HCT116 (cell line): ENCODE measurements around the gene HSD17B3. TPM values are rescaled to one million over a fixed set of nuclear protein-coding genes. Genes with fewer than 3 reads are reported as not detected.

Source experiments
- ATAC-seq: fragments of 200-7000 bp; cut with Tn5 transposase; 2 replicates; pipeline ENCODE4 v1.9.1; 2020; ENCODE audit warnings: mild to moderate bottlenecking, moderate library complexity
- BruUV-seq: library from RNA; stranded (reverse); fragments of 400-500 nt; replicated peaks from 2 replicates; lab custom pipeline; 2021; lab: Mats Ljungman, UMichigan
- CTCF ChIA-PET: fragments of 300-600 bp; sonication (Branson Sonifier 250); formaldehyde crosslinking; loops from one replicate; lab custom pipeline; 2021; ENCODE audit warnings: antibody characterized with exemption; lab: Charles Lee
- POLR2A ChIA-PET: fragments of 300-600, 350-600 bp; sonication (Branson Sonifier 250); formaldehyde crosslinking; loops from one replicate; lab custom pipeline; 2021; ENCODE audit warnings: antibody characterized with exemption; lab: Charles Lee
- RAD21 ChIA-PET, 2 experiments: fragments of 300-600 bp; sonication (Branson Sonifier 250); formaldehyde crosslinking; loops; one replicate each; lab custom pipeline; 2023; ENCODE audit warnings: low total read pairs in 2 of 2; ENCODE audit not compliant: uncharacterized antibody in 2 of 2, unreplicated experiment in 2 of 2, low non-redundant PET in 1 of 2; lab: Charles Lee
- DNase-seq: peaks from one replicate; pipeline ENCODE4 v3.0.0-alpha.2; 2010; ENCODE audit warnings: low read depth, low spot score
- H2AFZ ChIP-seq: fragments of 200-600 bp; shearing (Covaris generic), sonication (generic); 2 replicates; pipeline ENCODE4 v1.6.1; 2017; ENCODE audit warnings: low read depth, mixed run types, mixed read lengths, antibody characterized with exemption, low read length; ENCODE audit not compliant: poor library complexity, severe bottlenecking
- H3K27ac ChIP-seq: 2 replicates; pipeline ENCODE4 v1.5.1; 2012; ENCODE audit warnings: low read depth, low read length
- H3K27me3 ChIP-seq: fragments of 200-600 bp; sonication (generic); 2 replicates; pipeline ENCODE4 v1.6.1; 2016; ENCODE audit warnings: mixed run types, low read length, mixed read lengths; ENCODE audit not compliant: insufficient read depth
- H3K36me3 ChIP-seq, 2 experiments: fragments of 200-500 bp in 1 of 2; fragments of 200-600 bp in 1 of 2; sonication (Bioruptor generic) in 1 of 2; sonication (generic) in 1 of 2; 2 replicates each; pipeline versions ENCODE4 v1.5.1 to v1.6.1; 2014 to 2016; ENCODE audit warnings: low read length in 2 of 2, inconsistent platforms in 1 of 2, mixed read lengths in 1 of 2, mixed run types in 1 of 2; ENCODE audit not compliant: insufficient read depth in 2 of 2, control insufficient read depth in 1 of 2
- H3K4me1 ChIP-seq, 2 experiments: fragments of 200-600 bp in 1 of 2; sonication (generic) in 1 of 2; 2 replicates each; pipeline versions ENCODE4 v1.5.1 to v1.6.1; 2012 to 2017; ENCODE audit warnings: low read length in 2 of 2, inconsistent platforms in 1 of 2, mild to moderate bottlenecking in 1 of 2, mixed read lengths in 1 of 2, mixed run types in 1 of 2, moderate library complexity in 1 of 2; ENCODE audit not compliant: insufficient read depth in 2 of 2, control insufficient read depth in 1 of 2
- H3K4me2 ChIP-seq: fragments of 200-600 bp; sonication (generic); 2 replicates; pipeline ENCODE4 v1.6.1; 2017; ENCODE audit warnings: mixed run types, low read length, mixed read lengths
- H3K4me3 ChIP-seq, 2 experiments: fragments of 200-600 bp in 1 of 2; sonication (generic) in 1 of 2; replicated peaks in 1 of 2; 2 replicates each; pipeline ENCODE4 v1.5.1; 2011 to 2016; ENCODE audit warnings: low read length in 2 of 2, control low read depth in 1 of 2, low read depth in 1 of 2, mild to moderate bottlenecking in 1 of 2, mixed read lengths in 1 of 2, mixed run types in 1 of 2
- H3K79me2 ChIP-seq: fragments of 200-600 bp; sonication (generic); 2 replicates; pipeline ENCODE4 v1.6.1; 2017; ENCODE audit warnings: mild to moderate bottlenecking, mixed run types, low read length, moderate library complexity, mixed read lengths; ENCODE audit not compliant: insufficient read depth
- H3K9ac ChIP-seq: fragments of 200-600 bp; sonication (generic); 2 replicates; pipeline ENCODE4 v1.6.1; 2016; ENCODE audit warnings: low read length, mixed read lengths
- H3K9me2 ChIP-seq: fragments of 200-600 bp; sonication (generic), shearing (Covaris generic); 2 replicates; pipeline ENCODE4 v1.6.1; 2017; ENCODE audit warnings: mixed run types, mild to moderate bottlenecking, moderate library complexity; ENCODE audit not compliant: insufficient read depth
- H3K9me3 ChIP-seq, 2 experiments: fragments of 200-500 bp in 1 of 2; fragments of 200-600 bp in 1 of 2; sonication (Bioruptor generic) in 1 of 2; sonication (generic) in 1 of 2; 2 replicates each; pipeline ENCODE4 v1.6.1; 2014 to 2017; ENCODE audit warnings: low read length in 2 of 2, mixed read lengths in 2 of 2, inconsistent platforms in 1 of 2, low read depth in 1 of 2, mild to moderate bottlenecking in 1 of 2, mixed run types in 1 of 2, moderate library complexity in 1 of 2; ENCODE audit not compliant: control insufficient read depth in 1 of 2, insufficient read depth in 1 of 2
- H4K20me1 ChIP-seq: fragments of 200-600 bp; sonication (generic), shearing (Covaris generic); 2 replicates; pipeline ENCODE4 v1.6.1; 2017; ENCODE audit warnings: mixed run types, mild to moderate bottlenecking, moderate library complexity; ENCODE audit not compliant: insufficient read depth
- CBX3 ChIP-seq: IDR thresholded peaks from 2 replicates; pipeline ENCODE4 v1.6.1; 2012; ENCODE audit warnings: low read depth
- CEBPB ChIP-seq: IDR thresholded peaks from 2 replicates; pipeline ENCODE4 v1.6.1; 2012; ENCODE audit warnings: low read depth
- ELF1 ChIP-seq: IDR thresholded peaks from 2 replicates; pipeline ENCODE4 v1.6.1; 2012; ENCODE audit warnings: low read depth, borderline replicate concordance
- EZH2 ChIP-seq: fragments of 200-600 bp; sonication (generic); IDR thresholded peaks from 2 replicates; pipeline ENCODE4 v1.6.1; 2017; ENCODE audit warnings: antibody characterized with exemption, mixed run types
- EZH2phosphoT487 ChIP-seq: fragments of 200-600 bp; IDR thresholded peaks from 2 replicates; pipeline ENCODE4 v1.6.1; 2018; ENCODE audit warnings: antibody characterized with exemption, borderline replicate concordance
- JUND ChIP-seq: IDR thresholded peaks from 2 replicates; pipeline ENCODE4 v1.6.1; 2012
- POLR2A ChIP-seq: IDR thresholded peaks from 2 replicates; pipeline ENCODE4 v1.7.0; 2011; ENCODE audit warnings: borderline replicate concordance; ENCODE audit not compliant: insufficient read depth, insufficient read length; ENCODE audit errors: extremely low read depth
- POLR2AphosphoS5 ChIP-seq: IDR thresholded peaks from 2 replicates; pipeline ENCODE4 v1.6.1; 2011; ENCODE audit warnings: mild to moderate bottlenecking, low read depth, low read length, moderate library complexity
- SIN3A ChIP-seq: IDR thresholded peaks from 2 replicates; pipeline ENCODE4 v1.6.1; 2012; ENCODE audit warnings: low read depth
- SP1 ChIP-seq: IDR thresholded peaks from 2 replicates; pipeline ENCODE4 v1.6.1; 2012; ENCODE audit warnings: low read depth
- SRF ChIP-seq: IDR thresholded peaks from 2 replicates; pipeline ENCODE4 v1.6.1; 2012; ENCODE audit warnings: low read depth
- TCF7L2 ChIP-seq: IDR thresholded peaks from 2 replicates; pipeline ENCODE4 v1.7.0; 2011; ENCODE audit warnings: borderline replicate concordance, inconsistent platforms; ENCODE audit not compliant: insufficient read depth, insufficient read length; ENCODE audit errors: extremely low read depth
- YY1 ChIP-seq: IDR thresholded peaks from 2 replicates; pipeline ENCODE4 v1.6.1; 2011; ENCODE audit warnings: low read length, low read depth, moderate library complexity, mild to moderate bottlenecking; ENCODE audit not compliant: insufficient replicate concordance; ENCODE audit errors: extremely low read depth
- intact Hi-C: fragments of 100-400 bp; cut with micrococcal nuclease; formaldehyde crosslinking; loops from 2 replicates; pipeline ENCODE4 v1.10.0; 2022
- total RNA-seq: library from RNA; stranded (reverse); gene quantifications from one replicate; pipeline ENCODE4 v1.2.1, GENCODE V29; 2021; ENCODE audit not compliant: unreplicated experiment
- TF ChIP-seq, protein P1 (sequence below), 3 experiments: fragments of 200-600 bp in 1 of 3; sonication (generic) in 1 of 3; IDR thresholded peaks in 2 of 3; conservative IDR thresholded peaks in 1 of 3; 2 replicates each; pipeline ENCODE4 v1.5.1; 2012 to 2017; ENCODE audit warnings: low read depth in 2 of 3, low read length in 2 of 3, antibody characterized with exemption in 1 of 3, borderline replicate concordance in 1 of 3, control low read depth in 1 of 3, mild to moderate bottlenecking in 1 of 3, mixed read lengths in 1 of 3, mixed run types in 1 of 3, moderate library complexity in 1 of 3; ENCODE audit not compliant: insufficient read depth in 1 of 3
- TF ChIP-seq, protein P2 (sequence below): IDR thresholded peaks from 2 replicates; pipeline ENCODE4 v1.6.1; 2012
- TF ChIP-seq, protein P3 (sequence below): IDR thresholded peaks from 2 replicates; pipeline ENCODE4 v1.6.1; 2012

HSD17B3 gene
- total RNA-seq, 1 experiment from 2014 or later, result 0.37 TPM

DNA sequence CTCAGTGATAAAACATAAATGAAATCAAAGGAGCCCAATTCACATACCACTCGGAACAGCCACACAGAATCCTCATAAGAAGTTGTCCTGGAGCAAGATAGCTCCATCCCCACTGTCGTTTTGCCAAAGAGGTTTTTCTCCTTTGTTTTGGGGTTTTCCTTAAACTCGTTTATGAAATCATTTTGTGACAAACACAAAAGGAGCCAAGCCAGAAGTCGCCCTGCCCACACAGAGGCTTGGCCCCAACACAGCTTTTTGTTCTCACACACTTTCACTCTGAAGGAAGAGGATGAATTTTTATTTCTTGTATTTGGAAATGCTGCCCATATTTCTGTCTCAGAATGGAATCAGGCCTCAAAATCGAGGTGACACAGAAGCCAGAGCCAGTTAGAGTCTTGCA lies 113.4 kb downstream of the HSD17B3 start (continued):
- TF ChIP-seq, protein P1, sequence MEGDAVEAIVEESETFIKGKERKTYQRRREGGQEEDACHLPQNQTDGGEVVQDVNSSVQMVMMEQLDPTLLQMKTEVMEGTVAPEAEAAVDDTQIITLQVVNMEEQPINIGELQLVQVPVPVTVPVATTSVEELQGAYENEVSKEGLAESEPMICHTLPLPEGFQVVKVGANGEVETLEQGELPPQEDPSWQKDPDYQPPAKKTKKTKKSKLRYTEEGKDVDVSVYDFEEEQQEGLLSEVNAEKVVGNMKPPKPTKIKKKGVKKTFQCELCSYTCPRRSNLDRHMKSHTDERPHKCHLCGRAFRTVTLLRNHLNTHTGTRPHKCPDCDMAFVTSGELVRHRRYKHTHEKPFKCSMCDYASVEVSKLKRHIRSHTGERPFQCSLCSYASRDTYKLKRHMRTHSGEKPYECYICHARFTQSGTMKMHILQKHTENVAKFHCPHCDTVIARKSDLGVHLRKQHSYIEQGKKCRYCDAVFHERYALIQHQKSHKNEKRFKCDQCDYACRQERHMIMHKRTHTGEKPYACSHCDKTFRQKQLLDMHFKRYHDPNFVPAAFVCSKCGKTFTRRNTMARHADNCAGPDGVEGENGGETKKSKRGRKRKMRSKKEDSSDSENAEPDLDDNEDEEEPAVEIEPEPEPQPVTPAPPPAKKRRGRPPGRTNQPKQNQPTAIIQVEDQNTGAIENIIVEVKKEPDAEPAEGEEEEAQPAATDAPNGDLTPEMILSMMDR (IDR thresholded peaks at IDR 0.05 in 2 of 3, conservative IDR thresholded peaks at IDR 0.05 in 1 of 3; ENCODE audit: borderline replicate concordance in 1 of 3, insufficient read depth in 1 of 3, low read depth in 2 of 3, low read length in 2 of 3), result no peak
- TF ChIP-seq YY1 (no peak), EZH2phosphoT487 (no peak), JUND (no peak), ELF1 (no peak), EZH2 (no peak), SIN3A (no peak), SRF (no peak)
- TF ChIP-seq, protein P2, sequence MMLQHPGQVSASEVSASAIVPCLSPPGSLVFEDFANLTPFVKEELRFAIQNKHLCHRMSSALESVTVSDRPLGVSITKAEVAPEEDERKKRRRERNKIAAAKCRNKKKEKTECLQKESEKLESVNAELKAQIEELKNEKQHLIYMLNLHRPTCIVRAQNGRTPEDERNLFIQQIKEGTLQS, result no peak
- TF ChIP-seq, protein P3, sequence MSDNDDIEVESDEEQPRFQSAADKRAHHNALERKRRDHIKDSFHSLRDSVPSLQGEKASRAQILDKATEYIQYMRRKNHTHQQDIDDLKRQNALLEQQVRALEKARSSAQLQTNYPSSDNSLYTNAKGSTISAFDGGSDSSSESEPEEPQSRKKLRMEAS, result no peak
- TF ChIP-seq, all 23 proteins: peak for 0

DNA sequence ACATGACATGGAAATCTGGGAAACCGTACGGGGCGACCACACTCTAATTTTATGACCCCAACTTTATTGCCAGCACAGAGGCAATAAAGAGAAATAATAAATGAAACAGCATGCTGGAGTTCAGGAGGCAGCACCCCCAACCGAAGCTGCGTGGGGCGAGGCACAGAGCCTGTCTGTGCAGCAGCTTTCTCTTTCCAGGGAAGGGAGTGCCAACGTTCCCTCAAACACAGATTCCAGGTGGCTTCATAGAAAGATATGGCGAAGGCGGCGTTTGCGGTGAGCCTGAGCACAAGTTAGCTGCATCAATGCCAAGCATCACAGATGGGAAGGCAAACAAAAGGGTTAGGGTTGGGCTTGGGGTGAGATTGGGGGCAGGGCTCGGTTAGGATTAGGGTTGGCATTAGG lies 114.8 kb downstream of the HSD17B3 start:
- Histone ChIP-seq H3K27me3 (no peaks in the 10 kb centered on the region), H3K4me2 (no peak overlapping the region), H3K9me2 (no peaks in the 10 kb centered on the region), H3K27ac (no peak overlapping the region), H3K9me3 (no peaks in the 10 kb centered on the region), H3K9ac (no peak overlapping the region), H3K4me3 (no peak overlapping the region), H3K4me1 (no peaks in the 10 kb centered on the region), H2AFZ (no peak overlapping the region), H4K20me1 (no peaks in the 10 kb centered on the region), H3K36me3 (no peaks in the 10 kb centered on the region), H3K79me2 (no peaks in the 10 kb centered on the region)
- ChIA-PET RAD21 (no interaction called here), CTCF (no interaction called here), POLR2A (no interaction called here)
- ATAC-seq (no peak), DNase-seq (no peak)
- intact Hi-C loops, result no loop called here
- no TSS peak for BruUV-seq
- no peak for TF ChIP-seq CEBPB
- TF ChIP-seq POLR2AphosphoS5, result no peak
- TF ChIP-seq EZH2, result no peak
- TF ChIP-seq TCF7L2, result no peak
- TF ChIP-seq YY1, result no peak
- TF ChIP-seq POLR2A, result no peak
- TF ChIP-seq, protein P1 (IDR thresholded peaks at IDR 0.05 in 2 of 3, conservative IDR thresholded peaks at IDR 0.05 in 1 of 3; ENCODE audit: borderline replicate concordance in 1 of 3, insufficient read depth in 1 of 3, low read depth in 2 of 3, low read length in 2 of 3), result no peak
- no peak for TF ChIP-seq EZH2phosphoT487
- TF ChIP-seq, protein P3, result no peak
- no peak for TF ChIP-seq SP1
- TF ChIP-seq CBX3, result no peak
- no peak for TF ChIP-seq SIN3A
- TF ChIP-seq, protein P2, result no peak
